ENCODE data around the gene DLG2.
"Not testable (repeated sequence)": the region's sequence is repeated elsewhere in the genome, so short reads cannot be mapped to it uniquely, and the experiment has no call there.

The DLG2 gene

GRCh38 chr11:85098996-85099395 is 528.1 kb downstream of the DLG2 start:
- DNase-seq: no peak

GRCh38 chr11:85096939-85097338 is 530.2 kb downstream of the DLG2 start:
- no peak for DNase-seq

GRCh38 chr11:85095239-85095638 is 531.9 kb downstream of the DLG2 start:
- DNase-seq: no peak

GRCh38 chr11:85094795-85095194 is 532.3 kb downstream of the DLG2 start:
- DNase-seq: no peak

- no peak for DNase-seq
Observed at GRCh38 chr11:85089654-85090053, 537.5 kb downstream of the DLG2 start.

GRCh38 chr11:85088286-85088685 is 538.9 kb downstream of the DLG2 start:
- DNase-seq: no peak

GRCh38 chr11:85086504-85087284 is 540.5 kb downstream of the DLG2 start:
- DNase-seq: no peak

GRCh38 chr11:85076535-85077330 is 550.4 kb downstream of the DLG2 start:
- DNase-seq: no peak

- DNase-seq: no peak
Observed at GRCh38 chr11:85062659-85063058, 564.5 kb downstream of the DLG2 start.

GRCh38 chr11:85052636-85053035 is 574.5 kb downstream of the DLG2 start:
- DNase-seq: no peak

GRCh38 chr11:85048801-85049200 is 578.3 kb downstream of the DLG2 start:
- DNase-seq: no peak

- DNase-seq: no peak
Observed at GRCh38 chr11:85045716-85046115, 581.4 kb downstream of the DLG2 start.

GRCh38 chr11:85044911-85045310 is 582.2 kb downstream of the DLG2 start:
- DNase-seq: no peak

- DNase-seq: no peak
Observed at GRCh38 chr11:85042361-85042760, 584.8 kb downstream of the DLG2 start.

- DNase-seq: no peak
Observed at GRCh38 chr11:85040166-85040565, 587.0 kb downstream of the DLG2 start.

GRCh38 chr11:85029964-85030363 is 597.2 kb downstream of the DLG2 start:
- no peak for DNase-seq

- DNase-seq: no peak
Observed at GRCh38 chr11:85028329-85029101, 598.6 kb downstream of the DLG2 start.

GRCh38 chr11:85027346-85027745 is 599.8 kb downstream of the DLG2 start:
- no peak for DNase-seq

GRCh38 chr11:85021058-85021457 is 606.1 kb downstream of the DLG2 start:
- no peak for DNase-seq

GRCh38 chr11:84993386-84993785 is 633.8 kb downstream of the DLG2 start:
- DNase-seq: no peak

- DNase-seq: no peak
Observed at GRCh38 chr11:84990141-84990540, 637.0 kb downstream of the DLG2 start.

- not testable (repeated sequence) for DNase-seq
Observed at GRCh38 chr11:84987686-84988187, 639.4 kb downstream of the DLG2 start.

GRCh38 chr11:84981301-84981700 is 645.8 kb downstream of the DLG2 start:
- DNase-seq: no peak

Measured in inflammatory macrophage (primary cell).